ENCODE measurements around the gene ZNF35.

The ZNF35 gene

GRCh38 chr3:44649709-44650108, 1.2 kb downstream of the ZNF35 start:
- no peak for TF ChIP-seq TAF1 (IDR thresholded peaks at IDR 0.05; ENCODE audit: borderline replicate concordance, insufficient read depth, low read length)
- TF ChIP-seq SIN3A (IDR thresholded peaks at IDR 0.05; ENCODE audit: borderline replicate concordance, insufficient read depth, low read length): no peak
- TF ChIP-seq FOXP2 (optimal IDR thresholded peaks at IDR 0.05; ENCODE audit: borderline replicate concordance, extremely low read depth, extremely low read length, insufficient read depth): no peak
- TF ChIP-seq POLR2AphosphoS5 (IDR thresholded peaks at IDR 0.05; ENCODE audit: low read depth, low read length): no peak
- TF ChIP-seq, protein P1, sequence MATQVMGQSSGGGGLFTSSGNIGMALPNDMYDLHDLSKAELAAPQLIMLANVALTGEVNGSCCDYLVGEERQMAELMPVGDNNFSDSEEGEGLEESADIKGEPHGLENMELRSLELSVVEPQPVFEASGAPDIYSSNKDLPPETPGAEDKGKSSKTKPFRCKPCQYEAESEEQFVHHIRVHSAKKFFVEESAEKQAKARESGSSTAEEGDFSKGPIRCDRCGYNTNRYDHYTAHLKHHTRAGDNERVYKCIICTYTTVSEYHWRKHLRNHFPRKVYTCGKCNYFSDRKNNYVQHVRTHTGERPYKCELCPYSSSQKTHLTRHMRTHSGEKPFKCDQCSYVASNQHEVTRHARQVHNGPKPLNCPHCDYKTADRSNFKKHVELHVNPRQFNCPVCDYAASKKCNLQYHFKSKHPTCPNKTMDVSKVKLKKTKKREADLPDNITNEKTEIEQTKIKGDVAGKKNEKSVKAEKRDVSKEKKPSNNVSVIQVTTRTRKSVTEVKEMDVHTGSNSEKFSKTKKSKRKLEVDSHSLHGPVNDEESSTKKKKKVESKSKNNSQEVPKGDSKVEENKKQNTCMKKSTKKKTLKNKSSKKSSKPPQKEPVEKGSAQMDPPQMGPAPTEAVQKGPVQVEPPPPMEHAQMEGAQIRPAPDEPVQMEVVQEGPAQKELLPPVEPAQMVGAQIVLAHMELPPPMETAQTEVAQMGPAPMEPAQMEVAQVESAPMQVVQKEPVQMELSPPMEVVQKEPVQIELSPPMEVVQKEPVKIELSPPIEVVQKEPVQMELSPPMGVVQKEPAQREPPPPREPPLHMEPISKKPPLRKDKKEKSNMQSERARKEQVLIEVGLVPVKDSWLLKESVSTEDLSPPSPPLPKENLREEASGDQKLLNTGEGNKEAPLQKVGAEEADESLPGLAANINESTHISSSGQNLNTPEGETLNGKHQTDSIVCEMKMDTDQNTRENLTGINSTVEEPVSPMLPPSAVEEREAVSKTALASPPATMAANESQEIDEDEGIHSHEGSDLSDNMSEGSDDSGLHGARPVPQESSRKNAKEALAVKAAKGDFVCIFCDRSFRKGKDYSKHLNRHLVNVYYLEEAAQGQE (IDR thresholded peaks at IDR 0.05; ENCODE audit: insufficient read depth in 1 of 2, low read depth in 2 of 2, low read length in 2 of 2): no peak

- TF ChIP-seq TAF1 (IDR thresholded peaks at IDR 0.05; ENCODE audit: borderline replicate concordance, insufficient read depth, low read length) (no peak), SIN3A (IDR thresholded peaks at IDR 0.05; ENCODE audit: borderline replicate concordance, insufficient read depth, low read length) (no peak), FOXP2 (optimal IDR thresholded peaks at IDR 0.05; ENCODE audit: borderline replicate concordance, extremely low read depth, extremely low read length, insufficient read depth) (no peak), POLR2AphosphoS5 (IDR thresholded peaks at IDR 0.05; ENCODE audit: low read depth, low read length) (no peak)
- TF ChIP-seq, protein P1 (IDR thresholded peaks at IDR 0.05; ENCODE audit: insufficient read depth in 1 of 2, low read depth in 2 of 2, low read length in 2 of 2): no peak
These were observed 5.5 kb downstream of the ZNF35 start for GRCh38 chr3:44654039-44654438.

DNA sequence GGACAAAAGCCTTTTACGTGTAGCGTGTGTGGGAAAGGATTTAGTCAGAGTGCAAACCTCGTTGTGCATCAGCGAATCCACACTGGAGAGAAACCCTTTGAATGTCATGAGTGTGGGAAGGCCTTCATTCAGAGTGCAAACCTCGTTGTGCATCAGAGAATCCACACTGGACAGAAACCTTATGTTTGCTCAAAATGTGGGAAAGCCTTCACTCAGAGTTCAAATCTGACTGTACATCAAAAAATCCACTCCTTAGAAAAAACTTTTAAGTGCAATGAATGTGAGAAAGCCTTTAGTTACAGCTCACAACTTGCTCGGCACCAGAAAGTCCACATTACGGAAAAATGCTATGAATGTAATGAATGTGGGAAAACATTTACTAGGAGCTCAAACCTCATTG, 10.5 kb downstream of the ZNF35 start:
- TF ChIP-seq FOXP2 (optimal IDR thresholded peaks at IDR 0.05; ENCODE audit: borderline replicate concordance, extremely low read depth, extremely low read length, insufficient read depth): no peak
- no peak for TF ChIP-seq POLR2AphosphoS5 (IDR thresholded peaks at IDR 0.05; ENCODE audit: low read depth, low read length)
- TF ChIP-seq, protein P1 (IDR thresholded peaks at IDR 0.05; ENCODE audit: insufficient read depth in 1 of 2, low read depth in 2 of 2, low read length in 2 of 2): no peak
- TF ChIP-seq SIN3A (IDR thresholded peaks at IDR 0.05; ENCODE audit: borderline replicate concordance, insufficient read depth, low read length): no peak
- TF ChIP-seq TAF1 (IDR thresholded peaks at IDR 0.05; ENCODE audit: borderline replicate concordance, insufficient read depth, low read length): no peak

DNA sequence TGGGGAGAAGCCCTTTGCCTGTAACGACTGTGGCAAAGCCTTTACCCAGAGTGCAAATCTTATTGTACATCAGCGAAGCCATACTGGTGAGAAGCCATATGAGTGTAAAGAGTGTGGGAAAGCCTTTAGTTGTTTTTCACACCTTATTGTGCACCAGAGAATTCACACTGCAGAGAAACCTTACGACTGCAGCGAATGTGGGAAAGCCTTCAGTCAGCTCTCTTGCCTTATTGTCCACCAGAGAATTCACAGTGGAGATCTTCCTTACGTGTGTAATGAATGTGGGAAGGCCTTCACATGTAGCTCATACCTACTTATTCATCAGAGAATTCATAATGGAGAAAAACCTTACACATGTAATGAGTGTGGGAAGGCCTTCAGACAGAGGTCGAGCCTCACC, 10.9 kb downstream of the ZNF35 start:
- TF ChIP-seq SIN3A (IDR thresholded peaks at IDR 0.05; ENCODE audit: borderline replicate concordance, insufficient read depth, low read length): no peak
- no peak for TF ChIP-seq TAF1 (IDR thresholded peaks at IDR 0.05; ENCODE audit: borderline replicate concordance, insufficient read depth, low read length)
- TF ChIP-seq FOXP2 (optimal IDR thresholded peaks at IDR 0.05; ENCODE audit: borderline replicate concordance, extremely low read depth, extremely low read length, insufficient read depth): no peak
- TF ChIP-seq POLR2AphosphoS5 (IDR thresholded peaks at IDR 0.05; ENCODE audit: low read depth, low read length): no peak
- TF ChIP-seq, protein P1 (IDR thresholded peaks at IDR 0.05; ENCODE audit: insufficient read depth in 1 of 2, low read depth in 2 of 2, low read length in 2 of 2): no peak

- TF ChIP-seq FOXP2 (optimal IDR thresholded peaks at IDR 0.05; ENCODE audit: borderline replicate concordance, extremely low read depth, extremely low read length, insufficient read depth) (no peak), POLR2AphosphoS5 (IDR thresholded peaks at IDR 0.05; ENCODE audit: low read depth, low read length) (no peak), TAF1 (IDR thresholded peaks at IDR 0.05; ENCODE audit: borderline replicate concordance, insufficient read depth, low read length) (no peak), SIN3A (IDR thresholded peaks at IDR 0.05; ENCODE audit: borderline replicate concordance, insufficient read depth, low read length) (no peak)
- TF ChIP-seq, protein P1 (IDR thresholded peaks at IDR 0.05; ENCODE audit: insufficient read depth in 1 of 2, low read depth in 2 of 2, low read length in 2 of 2): no peak
These were observed 12.7 kb downstream of the ZNF35 start for GRCh38 chr3:44661189-44661588.
